ENCODE results near the gene SPRN.

Gene SPRN

DNA sequence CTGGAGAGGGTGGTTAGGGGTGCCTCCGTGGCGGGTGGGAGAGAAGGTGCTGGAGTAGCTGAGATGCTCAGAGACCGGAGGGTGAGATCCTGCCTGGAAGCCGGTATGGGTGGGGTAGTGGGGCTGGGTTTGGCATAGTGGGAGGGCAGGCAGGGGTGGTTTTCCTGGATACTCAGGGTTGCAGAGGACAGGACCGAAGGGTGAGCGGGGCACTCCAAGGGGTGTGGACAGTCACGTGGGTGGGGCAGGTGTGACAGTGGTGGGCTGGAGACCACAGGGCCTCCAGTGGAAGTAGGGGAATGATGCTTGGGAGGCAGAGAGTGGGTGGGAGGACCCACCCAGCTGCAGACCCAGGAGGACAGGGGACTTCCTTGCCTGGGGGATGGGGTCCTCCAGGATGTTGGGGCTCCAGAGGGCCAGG lies 31.2 kb upstream of the SPRN start:
- TF ChIP-seq, protein P1, sequence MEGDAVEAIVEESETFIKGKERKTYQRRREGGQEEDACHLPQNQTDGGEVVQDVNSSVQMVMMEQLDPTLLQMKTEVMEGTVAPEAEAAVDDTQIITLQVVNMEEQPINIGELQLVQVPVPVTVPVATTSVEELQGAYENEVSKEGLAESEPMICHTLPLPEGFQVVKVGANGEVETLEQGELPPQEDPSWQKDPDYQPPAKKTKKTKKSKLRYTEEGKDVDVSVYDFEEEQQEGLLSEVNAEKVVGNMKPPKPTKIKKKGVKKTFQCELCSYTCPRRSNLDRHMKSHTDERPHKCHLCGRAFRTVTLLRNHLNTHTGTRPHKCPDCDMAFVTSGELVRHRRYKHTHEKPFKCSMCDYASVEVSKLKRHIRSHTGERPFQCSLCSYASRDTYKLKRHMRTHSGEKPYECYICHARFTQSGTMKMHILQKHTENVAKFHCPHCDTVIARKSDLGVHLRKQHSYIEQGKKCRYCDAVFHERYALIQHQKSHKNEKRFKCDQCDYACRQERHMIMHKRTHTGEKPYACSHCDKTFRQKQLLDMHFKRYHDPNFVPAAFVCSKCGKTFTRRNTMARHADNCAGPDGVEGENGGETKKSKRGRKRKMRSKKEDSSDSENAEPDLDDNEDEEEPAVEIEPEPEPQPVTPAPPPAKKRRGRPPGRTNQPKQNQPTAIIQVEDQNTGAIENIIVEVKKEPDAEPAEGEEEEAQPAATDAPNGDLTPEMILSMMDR (IDR thresholded peaks at IDR 0.05; ENCODE audit: low read depth, low read length), result no peak
- no peak for DNase-seq (ENCODE audit: extremely low read depth, low read depth)

DNA sequence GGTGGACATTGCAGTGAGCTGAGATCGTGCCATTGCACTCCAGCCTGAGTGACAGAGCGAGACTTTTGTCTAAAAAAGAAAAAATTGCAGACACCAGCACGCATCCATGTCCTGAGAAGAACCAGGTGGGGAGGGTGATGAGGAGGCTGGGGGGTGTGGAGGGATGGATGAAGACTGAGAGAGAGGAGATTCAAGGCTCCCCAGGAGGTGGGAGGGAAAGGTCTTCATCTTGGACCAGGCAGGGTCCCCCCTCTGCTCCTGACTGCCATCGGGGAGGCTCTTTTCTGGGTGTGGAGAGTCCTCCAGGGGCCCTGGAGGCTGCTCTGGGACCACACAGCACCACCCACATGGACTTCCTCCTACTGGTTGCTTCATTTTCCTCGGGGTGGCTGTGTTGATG lies 30.8 kb upstream of the SPRN start:
- TF ChIP-seq, protein P1 (IDR thresholded peaks at IDR 0.05; ENCODE audit: low read depth, low read length), result no peak
- DNase-seq (ENCODE audit: extremely low read depth, low read depth), result no peak

DNA sequence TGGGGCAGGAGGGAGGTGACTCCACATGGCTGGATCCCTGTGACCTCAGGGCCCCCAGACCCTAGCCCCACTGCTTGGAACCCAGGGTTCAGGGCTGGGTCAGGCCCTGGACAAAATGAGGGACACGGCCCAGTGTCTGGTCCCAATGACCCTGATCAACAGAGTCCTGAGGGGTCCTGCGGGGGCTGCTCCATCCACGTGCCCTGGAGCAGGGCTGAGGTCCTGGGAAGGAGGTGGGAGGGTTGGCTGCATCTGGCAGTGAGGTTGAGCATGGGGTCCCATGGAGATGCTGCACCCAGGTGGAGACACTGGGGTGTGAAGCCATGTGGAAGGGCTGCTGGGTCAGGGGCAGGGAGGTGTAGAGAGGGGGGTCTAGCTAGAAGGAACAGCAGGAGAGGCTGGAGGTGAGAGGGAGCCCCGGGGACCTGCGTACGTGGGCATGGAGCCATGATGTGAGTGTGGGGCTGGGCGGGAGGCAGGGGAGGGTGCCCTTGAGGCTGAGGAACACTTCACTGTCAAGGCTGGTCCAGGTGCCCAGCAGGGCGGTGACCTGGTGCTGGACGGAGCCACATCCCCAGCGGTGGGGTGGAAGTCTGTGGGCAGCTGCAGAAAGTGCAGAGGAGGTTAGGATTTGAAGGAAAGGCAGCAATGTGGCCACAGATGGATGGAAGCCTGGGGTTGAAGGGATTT lies 29.9 kb upstream of the SPRN start:
- TF ChIP-seq, protein P1 (IDR thresholded peaks at IDR 0.05; ENCODE audit: low read depth, low read length), result no peak
- no peak for DNase-seq (ENCODE audit: extremely low read depth, low read depth)

DNA sequence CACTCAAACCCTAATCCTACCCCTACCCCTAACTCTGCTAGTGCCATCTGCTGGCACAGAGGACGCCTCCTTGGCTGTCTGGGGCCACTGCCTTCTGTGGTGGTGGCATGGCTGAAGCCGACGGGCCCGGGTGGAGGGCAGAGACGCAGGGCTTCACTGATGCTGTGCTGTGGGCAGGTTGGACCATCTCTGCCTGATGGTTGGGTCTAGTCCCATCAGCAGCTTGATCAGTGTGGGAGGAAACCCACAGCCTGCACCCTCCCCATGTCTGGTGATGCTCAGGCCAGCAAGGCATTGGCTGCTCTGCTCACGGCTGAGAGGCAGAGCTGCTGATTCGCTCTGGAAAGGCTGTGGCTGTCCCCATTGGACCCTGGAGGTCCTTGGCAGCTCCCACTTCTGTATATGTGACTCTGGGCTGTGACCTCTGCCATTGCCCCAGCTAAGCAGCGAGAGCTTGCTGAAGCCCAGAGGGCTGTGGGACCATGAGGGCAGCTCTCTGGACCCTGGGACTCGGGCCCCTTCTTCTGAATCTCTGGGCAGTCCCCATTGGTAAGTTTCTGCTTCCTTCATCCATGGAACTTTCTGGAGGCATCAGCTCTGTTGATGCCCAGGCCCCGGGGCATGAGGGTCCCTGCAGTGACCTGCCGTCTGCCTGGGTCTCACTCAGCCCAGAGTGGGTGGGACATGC lies 29.2 kb upstream of the SPRN start, which contains the start of gene SCART1:
Gene SCART1, plus strand, starts transcription at position 430 of the 688 bp plus-strand sequence. Its CDS starts 53 bp downstream, at position 483.
- TF ChIP-seq, protein P1 (IDR thresholded peaks at IDR 0.05; ENCODE audit: low read depth, low read length), result no peak
- no peak for DNase-seq (ENCODE audit: extremely low read depth, low read depth)

DNA sequence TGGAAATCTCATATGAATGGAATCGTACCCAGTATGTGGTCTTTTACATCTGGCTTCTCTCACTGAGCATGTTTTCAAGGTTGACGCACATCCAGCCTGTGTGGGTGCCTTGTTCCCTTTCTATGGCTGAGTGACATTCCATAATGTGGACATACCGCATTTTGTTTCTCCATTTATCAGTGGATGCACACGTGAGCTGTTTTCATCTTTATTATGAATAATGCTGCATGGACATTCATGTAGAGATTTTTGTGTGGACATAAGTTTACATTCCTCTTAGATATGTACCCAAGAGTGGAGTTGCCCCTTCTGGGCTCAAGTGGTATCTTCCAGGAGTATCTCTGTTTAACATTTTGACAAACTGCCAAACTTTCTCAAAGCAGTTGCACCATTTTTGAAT lies 28.0 kb upstream of the SPRN start:
- no peak for DNase-seq (ENCODE audit: extremely low read depth, low read depth)
- TF ChIP-seq, protein P1 (IDR thresholded peaks at IDR 0.05; ENCODE audit: low read depth, low read length), result no peak

DNA sequence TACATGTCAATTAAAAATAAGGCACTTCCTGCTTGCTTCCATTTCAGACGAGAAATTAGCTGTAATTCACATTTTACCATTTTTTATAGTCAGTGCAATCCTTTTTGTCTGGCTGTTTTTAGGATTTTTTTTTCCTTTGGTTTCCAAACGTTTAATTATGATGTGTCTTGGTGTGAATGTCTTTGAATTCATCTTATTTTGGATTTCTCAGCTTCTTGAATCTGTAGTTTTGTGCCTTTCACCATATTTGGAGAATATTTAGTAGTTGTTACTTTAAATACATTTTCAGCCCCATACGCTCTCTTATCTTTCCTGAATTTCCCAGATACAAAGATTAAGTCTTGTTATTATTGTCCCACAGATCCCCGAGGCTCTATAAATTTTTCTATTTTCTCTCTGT lies 26.9 kb upstream of the SPRN start:
- DNase-seq (ENCODE audit: extremely low read depth, low read depth), result no peak
- TF ChIP-seq, protein P1 (IDR thresholded peaks at IDR 0.05; ENCODE audit: low read depth, low read length), result no peak

DNA sequence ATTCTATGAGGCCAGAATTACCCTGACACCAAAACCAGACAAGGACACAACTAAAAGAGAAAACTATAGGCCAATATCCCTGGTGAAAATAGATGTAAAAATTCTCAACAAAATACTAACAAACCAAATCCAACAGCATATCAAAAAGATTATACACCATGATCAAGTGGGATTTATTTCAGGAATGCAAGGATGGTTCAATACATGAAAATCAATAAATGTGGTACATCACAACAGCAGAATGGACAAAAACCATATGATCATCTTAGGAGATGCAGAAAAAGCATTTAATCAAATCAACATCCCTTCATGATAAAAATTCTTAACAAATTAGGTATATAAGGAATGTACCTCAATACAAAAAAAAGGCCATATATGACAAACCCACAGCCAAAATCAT lies 23.7 kb upstream of the SPRN start:
- DNase-seq (ENCODE audit: extremely low read depth, low read depth), result no peak
- TF ChIP-seq, protein P1 (IDR thresholded peaks at IDR 0.05; ENCODE audit: low read depth, low read length), result no peak
